HUDEP-2 (cell line): ENCODE results near the gene PRKAG2.

Experiments
- DNase-seq, 76 experiments: peaks; one replicate each; lab custom pipeline; 2025; ENCODE audit not compliant: unreplicated experiment in 76 of 76; lab: John Stamatoyannopoulos, UW

The PRKAG2 gene

DNA sequence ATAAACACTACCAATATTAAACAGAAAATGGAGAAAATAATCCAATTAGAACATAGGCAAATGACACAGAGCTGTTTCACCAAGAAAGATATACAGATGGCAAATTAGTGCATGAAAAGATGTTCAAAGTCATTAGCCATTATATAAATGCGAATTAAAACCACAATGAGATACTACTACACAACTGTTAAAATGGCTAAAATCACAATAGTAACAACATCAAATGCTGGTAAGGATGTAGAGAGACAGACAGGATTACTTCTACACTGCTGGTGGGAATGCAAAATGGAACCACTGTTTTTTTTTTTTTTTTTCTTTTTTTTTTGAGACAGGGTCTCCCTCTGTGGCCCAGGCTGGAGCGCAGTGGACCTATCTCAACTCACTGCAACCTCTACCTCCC is 242.3 kb downstream of the PRKAG2 start:
- DNase-seq = no peak

DNA sequence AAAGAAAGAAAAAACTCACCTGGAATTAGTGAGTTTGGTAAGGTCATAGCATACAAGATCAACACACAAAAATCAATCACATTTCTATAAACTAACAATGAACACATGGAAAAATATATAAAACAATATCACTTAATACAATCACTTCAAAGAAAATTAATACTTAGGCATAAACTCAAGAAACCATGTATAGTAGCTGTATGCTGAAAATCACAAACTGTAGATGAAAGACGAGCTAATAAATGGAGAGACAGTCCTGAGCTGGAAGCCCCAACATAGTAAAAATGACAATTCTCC is 243.5 kb downstream of the PRKAG2 start:
- no peak for DNase-seq

DNA sequence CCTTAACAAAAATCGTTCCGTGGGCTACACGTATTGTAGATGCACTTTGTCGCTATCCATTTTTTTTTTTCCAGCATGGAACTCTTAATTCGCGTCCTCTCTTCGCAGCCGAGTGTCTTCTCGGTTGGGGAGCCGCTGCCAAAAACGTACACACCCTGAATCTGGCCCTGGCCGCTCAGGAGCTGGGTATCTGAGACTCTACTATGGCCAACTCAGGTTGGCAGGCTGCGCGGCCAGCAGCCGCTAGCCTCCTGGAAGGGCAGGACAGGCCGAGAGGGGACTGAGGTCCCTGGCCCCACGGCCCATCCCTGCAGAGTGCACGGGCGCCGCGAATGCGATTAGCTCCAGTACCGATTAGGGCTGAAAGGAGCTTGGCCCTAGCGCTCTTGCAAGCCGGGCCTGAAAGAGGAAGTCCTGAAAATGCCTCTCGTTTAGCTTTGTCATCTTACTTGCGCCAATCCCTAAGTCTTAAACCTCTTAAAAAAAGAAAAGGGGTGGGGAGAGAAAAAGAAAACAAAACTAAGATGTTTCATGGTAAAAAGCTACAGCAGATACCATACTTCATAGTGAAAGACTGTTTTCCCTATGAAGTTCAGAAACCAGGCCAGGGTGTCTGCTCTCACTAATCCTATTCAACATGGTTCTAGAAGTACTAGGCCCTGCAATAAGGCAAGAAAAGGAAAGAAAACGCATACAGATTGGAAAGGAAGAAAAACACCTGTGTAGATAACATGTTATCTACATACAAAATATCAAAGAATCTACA is 244.0 kb downstream of the PRKAG2 start:
- peak in 47 of 76 experiments; percentile 2 to 54 (median 25) for DNase-seq

DNA sequence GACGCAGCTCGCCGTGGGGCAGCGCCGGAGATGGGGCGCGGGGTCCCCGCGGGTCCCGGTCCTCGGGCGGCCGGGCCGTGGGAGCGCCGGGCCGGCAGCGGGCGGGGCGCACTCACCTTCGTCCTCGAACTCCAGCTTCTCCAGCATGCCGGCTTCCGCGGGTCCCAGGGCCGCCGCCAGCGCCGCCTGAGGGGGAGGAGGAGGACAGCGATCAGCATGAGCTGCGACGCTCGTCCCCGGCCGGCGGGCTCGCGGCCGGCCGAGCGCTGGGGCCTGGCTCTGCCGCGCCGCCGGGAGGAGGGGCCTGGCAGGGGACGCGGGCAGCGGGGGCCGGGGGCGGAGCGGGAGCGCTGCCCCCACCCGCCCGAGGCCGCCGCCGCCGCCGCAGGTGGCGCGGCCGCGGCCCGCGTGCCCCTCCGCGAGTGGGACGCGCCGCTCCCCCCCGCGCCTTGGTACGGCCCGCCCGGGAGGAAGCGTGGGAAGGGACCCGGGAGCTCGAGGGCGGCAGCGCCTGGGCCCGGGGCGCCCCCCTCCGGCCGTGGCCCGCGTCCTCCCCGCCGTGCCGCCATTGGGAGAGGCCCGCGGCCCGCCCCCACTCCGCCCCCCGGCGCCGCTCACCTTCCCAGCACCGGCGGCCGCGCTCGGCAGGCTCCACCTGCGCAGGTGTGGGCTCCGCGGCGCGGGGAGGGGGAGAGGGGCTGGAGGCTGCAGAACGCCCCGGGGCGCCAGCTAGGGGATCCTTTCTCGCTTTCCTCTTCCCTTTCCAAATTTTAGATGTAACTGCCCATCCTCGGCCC is 244.8 kb downstream of the PRKAG2 start:
- DNase-seq = peak in 66 of 76 experiments; percentile 9 to 78 (median 56)

DNA sequence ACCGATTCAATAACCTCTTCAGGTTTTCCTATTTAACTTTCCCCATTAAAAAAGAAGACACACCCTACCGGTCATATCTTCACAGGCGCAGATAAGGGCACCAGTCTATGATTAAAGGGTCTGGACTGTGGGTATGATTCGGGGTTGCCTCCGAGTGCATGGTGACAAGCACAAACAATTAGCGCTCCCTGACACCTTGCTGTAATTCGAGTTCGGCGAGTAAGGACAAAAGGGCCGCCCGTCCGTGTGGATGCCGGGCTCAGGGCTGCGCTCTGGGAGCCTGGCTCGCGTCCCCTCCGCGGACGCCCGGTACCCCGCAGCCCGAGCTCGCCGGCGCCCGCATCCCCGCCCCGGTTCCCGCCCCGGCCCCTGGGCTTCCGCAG is 245.4 kb downstream of the PRKAG2 start:
- DNase-seq = peak in 26 of 76 experiments; percentile 4 to 39 (median 18)

DNA sequence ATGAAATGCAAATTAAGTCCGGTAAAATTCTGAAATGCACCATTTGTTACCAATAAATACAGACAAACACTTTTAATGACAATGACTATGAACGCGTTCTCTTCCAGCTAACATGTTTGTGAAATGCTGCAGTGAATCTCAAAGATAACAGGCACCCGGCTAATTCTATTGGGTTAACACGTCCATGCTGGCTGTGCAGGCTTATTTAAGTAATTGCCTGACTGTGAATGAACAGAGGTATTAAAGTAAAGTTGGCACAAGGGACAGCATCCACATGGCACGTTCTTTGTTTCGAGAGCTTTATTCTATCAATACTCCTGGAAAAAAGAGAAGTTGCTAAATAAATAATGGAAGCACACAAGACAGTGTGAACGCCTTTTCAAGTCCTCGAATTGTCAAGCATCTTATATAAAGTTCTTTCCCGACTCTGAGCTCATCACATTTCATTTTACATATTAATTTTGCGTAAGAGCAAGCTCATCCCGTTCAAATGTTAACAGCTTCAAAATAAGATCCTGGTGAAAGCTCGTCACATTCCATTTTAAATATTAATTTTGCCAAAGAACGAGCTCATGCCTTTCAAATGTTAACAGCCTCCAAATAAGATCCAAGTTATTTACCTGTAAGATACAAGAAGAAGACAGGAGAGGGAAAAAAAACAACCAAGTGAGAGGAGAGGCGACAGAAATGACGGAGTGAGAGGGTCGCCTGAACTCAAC is 245.9 kb downstream of the PRKAG2 start:
- DNase-seq = no peak

DNA sequence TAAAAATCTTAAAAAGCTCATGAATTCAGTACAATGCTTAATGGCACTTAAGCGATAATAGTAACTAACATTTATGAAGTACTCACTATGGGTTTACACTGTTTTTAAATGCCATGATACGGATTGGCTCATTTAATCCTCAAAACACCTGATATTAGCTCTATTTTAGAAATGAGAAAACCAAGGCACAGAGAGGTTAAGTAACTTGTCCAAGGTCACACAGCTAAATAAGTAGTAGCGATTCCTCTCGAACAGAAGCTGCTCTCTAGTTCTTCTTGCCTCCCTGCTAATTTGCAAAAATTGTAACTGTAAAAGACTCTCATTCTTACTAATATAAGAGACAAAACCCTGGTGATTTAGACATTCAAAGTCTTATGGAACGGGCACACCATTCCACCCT is 246.6 kb downstream of the PRKAG2 start:
- DNase-seq = no peak

DNA sequence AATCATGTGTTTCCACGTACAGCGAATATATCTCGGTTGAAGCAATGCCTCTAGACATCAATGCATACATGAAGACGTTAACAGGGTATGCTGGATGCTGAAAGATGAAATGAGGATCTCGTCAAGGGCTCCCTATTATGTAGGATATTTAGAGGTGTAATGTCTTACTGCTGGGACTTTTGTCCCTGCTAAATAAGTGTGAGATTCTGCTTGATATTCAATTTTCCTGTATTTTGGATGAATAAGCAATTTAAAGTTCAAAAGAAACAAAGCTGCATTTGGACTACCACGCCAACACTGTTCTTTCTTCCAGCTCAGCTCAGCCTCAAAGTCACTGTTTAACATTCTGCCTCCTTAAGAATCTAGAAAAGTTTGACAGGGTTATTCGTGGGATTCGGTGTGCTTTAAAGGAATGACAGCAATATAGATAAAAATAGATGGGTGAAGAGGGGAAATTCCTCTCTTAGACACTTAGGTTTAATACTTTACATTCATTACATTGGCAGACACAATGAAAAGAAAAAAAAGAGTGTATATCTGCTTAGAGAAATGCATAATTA is 247.1 kb downstream of the PRKAG2 start:
- no peak for DNase-seq

DNA sequence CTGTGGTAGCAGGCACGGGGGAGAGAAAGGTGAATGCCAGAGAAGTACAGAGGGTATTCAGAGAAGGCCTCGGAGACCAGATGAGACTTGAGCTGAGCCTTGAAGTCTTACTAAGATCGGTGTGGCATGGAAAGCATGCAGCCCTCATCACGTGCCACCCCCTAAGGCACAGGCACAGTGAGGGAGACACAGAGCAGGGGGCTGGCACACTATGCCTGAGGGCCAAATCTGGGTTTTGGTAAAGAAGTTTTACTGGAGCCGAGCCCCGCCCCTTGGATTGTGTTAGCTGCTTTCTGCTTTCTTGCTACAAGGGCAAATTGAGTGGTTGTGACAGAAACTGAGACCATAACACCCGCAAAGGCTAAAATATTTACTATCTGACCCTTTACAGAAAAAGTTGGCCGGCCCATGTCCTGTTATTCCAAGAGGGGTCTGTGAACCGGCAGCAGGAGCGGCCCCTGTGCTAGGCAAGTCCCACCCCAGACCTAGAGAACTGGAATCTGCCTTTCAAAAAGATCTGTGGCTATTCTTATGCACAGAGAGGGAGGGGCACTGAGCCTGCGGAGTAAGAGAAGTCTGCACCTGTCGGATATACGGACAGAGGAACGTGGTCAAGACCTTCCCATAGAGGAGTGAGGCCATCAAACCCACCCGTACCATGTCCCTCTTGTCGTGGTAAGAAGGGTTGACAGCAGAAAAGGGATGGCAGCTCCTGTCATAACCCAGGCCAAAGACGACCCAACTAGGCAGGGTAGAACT is 247.9 kb downstream of the PRKAG2 start:
- DNase-seq = no peak

DNA sequence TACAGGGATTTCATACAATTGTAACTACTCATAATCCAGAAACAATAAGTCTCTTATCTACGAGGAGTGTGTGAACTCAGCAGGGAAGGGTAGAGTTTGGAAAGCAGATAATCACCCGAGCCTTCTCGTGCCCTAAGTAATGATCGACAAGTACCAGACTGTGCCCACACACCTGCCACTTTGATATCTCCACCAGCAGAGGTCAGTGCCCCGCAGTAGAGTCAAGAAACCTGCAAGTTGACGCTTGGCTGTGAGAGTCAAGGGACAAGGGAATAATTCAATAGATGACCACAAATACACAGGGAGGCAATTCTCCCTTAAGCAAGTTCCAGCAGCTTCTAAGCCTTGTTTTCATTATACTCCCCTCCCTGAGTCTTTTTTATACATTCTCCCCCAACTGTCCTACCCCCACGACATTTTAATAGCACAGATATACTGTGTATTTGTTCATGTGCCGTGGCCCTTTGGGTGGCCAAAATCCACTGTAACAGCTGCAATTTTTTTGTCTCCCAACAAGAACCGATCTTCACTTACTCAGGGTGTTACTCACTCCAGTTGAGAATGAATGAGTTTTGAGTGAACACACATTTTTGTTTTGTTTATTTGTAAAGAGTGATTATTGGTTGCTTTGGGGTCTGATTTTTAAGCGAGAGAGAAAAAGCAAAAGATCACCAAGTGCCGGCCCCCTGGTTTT is 250.3 kb downstream of the PRKAG2 start:
- DNase-seq = peak in 24 of 76 experiments; percentile 2 to 32 (median 10)

DNA sequence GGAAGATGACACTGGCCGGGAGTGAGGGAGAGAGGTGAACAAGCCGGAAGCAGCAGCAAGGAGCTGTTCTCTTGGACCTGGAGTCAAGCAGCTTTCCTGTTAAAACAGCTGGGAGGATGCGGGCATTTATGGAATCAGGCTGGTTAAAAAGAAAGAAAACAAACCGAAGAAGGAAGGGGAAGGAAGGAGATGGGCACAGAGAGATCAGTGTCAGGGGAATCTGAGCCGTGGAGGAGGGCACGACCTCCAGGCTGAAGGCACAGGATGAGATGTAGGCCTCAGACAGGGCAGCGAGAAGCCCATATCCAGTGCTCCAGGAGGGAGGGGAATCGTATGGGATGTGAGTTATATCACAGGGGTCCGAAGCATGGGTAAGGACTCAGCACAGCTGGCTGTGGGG is 251.3 kb downstream of the PRKAG2 start:
- DNase-seq = no peak

DNA sequence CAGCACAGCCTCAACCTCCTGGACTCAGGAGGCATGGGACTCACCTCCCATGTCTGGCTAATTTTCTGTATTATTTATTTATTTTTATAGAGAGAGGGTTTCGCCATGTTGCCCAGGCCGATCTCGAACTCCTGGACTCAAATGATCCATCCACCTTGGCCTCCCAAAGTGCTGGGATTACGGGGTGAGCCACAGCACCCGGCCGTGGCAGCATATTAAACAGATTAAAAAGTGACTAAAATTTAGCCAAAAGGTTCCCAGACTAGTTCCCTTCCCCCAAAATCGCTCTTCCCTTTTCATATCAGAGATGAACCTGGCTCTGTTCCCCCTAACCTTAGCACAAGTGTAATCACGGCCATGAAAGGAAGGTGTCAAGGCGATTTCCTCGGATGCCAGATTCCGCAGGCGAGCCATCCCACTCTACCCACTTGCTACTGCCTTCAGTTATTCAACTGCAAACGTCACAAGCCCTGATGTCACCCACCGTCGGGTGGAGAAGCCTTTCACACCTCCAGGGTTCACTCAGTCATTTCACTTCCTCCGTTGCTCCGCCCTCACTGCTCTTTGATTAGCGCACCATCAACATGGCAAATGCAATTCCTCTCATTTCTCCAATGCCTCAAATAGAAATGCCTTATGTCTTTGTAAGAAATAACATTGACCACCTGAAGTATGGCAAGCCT is 252.5 kb downstream of the PRKAG2 start:
- no peak for DNase-seq

DNA sequence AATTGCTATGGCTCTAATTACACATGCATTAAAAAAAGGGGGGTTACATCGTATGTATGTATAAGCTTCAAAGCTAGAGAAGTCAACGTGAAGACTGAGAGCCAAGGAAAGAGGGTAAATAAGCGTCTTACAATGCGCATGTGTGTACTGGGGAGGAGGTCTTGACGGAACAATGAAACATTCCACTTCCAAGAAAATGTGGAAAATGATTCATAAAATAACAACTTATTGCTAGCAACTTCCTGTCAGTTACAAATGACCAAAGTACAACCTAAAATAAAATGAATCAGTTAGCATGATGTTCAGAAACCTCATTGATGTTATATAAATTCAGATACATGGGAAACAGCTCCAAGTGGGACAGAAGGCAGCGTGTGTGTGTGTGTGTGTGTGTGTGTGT is 253.1 kb downstream of the PRKAG2 start:
- DNase-seq = no peak

DNA sequence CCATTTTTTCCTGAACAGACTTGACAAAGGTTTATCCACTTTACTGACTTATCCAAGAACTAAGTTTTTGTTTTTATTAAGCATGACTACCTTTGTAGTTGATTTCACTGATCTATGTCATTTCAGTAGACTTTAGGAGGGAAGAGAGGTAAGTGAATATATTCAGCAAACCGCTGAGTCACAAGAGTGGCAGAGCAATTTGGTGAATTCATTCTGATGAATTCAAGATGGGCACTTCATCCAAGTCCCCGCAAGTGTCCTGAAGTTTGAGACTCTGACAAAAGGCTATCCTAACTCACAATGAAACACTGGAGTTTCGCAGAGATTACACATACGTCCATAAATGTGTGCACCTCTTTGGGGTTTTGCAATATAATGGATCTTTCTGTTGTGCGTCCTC is 255.0 kb downstream of the PRKAG2 start:
- no peak for DNase-seq

DNA sequence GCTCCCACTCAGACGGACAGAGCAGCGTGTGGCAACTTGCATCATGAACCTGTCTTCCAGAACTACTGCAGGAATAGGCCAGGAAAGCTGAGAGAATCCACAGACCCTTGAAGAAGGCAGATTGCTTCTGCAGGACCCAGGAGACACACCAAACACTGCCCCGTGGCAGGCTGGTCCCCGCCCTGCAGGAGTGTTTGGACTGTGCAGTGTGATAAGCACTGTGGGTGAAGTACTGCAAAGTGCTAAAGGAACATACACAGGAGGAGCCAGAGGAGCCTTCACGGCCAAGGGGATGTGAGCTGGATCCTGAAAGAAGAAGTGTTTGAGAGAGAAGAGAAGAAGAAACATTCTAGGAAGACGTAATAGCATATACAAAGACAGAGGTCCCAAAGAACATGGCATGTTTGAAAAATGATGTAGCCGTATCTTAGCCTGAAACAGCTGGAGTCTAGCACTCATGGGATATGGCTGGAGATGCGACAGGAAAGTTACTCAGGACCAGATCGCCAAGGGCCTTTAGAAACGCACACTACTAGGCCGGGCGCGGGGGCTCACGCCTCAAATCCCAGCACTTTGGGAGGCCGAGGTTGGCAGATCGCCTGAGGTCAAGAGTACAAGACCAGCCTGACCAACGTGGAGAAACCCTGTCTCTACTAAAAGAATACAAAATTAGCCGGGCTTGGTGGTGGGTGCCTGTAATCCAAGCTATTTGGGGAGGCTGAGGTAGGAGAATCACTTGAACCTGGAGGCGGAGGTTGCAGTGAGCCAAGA is 260.3 kb downstream of the PRKAG2 start:
- DNase-seq = peak in 34 of 76 experiments; percentile 1 to 37 (median 13)

DNA sequence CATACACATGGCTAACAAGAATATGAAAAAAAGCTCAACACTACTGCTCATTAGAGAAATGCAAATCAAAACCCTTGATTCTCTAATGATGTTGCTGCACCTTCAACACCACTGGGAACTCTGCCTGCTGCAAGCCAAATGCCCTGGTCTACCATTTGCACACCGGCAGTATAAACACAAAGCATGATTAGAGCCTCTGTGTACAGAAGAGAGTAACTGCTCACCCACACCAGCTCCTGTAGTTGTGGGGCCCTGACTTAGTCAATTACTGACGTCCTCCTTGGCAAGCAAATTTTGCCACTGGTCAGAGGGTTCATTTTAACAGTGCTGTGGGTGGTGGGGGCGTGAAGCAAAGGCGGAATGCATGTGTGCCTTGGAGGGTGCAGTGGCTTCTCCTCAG is 261.1 kb downstream of the PRKAG2 start:
- no peak for DNase-seq

DNA sequence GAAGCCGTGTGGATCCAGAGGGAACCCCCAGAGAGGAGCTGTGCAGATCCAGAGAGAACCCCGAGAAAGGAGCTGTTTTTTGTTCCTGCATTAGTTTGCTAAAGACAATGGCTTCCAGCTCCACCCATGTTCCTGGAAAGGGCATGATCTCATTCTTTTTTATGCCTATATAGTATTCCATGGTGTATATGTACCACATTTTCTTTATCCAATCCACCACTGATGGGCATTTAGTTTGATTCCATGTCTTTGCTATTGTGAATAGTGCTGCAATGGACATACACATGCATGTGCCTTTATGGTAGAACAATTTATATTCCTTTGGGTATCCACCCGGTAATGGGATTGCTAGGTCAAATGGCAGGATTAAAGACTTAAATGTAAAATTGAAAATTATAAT is 261.9 kb downstream of the PRKAG2 start:
- no peak for DNase-seq

DNA sequence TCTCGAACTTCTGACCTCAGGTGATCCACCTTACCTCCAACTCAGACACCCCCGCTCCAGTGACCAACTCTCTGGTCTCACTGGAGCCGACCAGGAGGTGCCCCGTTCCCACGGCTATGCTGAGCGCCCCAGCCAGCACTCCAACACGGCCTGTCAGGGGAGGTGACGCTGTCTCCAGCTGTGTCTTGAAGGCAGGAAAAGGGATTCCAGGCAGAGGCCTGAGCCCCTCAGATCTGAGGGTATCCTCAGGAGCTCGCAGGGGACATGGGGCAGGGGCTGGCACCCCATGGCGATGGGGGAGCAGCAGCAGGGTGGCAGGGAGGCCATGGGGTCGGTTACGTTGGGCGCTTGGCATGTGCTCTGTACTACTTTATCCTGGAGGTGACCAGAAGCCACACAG is 262.9 kb downstream of the PRKAG2 start:
- no peak for DNase-seq

DNA sequence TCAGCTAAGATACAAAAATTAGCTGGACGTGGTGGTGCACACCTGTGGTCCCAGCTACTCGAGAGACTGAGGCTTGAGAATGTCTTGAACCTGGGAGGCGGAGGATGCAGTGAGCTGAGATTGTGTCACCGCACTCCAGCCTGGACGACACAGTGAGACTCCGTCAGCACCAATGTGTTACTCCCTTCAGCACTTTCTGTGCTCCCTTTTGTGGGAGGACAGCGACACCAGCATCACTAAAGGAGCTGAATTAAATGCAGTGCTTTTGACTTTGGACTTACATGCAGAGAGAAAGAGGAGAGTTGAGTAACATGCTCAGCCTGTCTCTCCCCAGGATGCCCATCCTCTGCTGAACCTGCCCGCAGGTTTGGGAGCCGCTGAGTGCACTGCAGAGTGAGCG is 265.0 kb downstream of the PRKAG2 start:
- DNase-seq = no peak
